Motor neuron (in vitro differentiated cells): ENCODE data around the gene RBBP7. TPM values are rescaled to one million over a fixed set of nuclear protein-coding genes. Genes with fewer than 3 reads are reported as not detected.
A peak's percentile ranks its signal among the peaks of the same experiment; 100 is the strongest.

ENCODE experiments used
- ATAC-seq, 8 experiments: fragments of 200-7000 bp; cut with Tn5 transposase; replicated peaks in 6 of 8; 2 replicates each; pipeline ENCODE4 v1.8.0; 2021; ENCODE audit warnings: mild to moderate bottlenecking in 8 of 8, moderate library complexity in 8 of 8
- H3K27ac ChIP-seq, 2 donors: fragments of 250-450 bp; sonication (Bioruptor Pico); 2 replicates each; pipeline ENCODE4 v1.9.0; 2021; ENCODE audit warnings: antibody characterized with exemption in 2 of 2, mild to moderate bottlenecking in 2 of 2, moderate library complexity in 1 of 2
- H3K4me1 ChIP-seq, 2 donors: fragments of 250-450 bp; sonication (Bioruptor Pico); replicated peaks in 1 of 2; 2 replicates each; pipeline ENCODE4 v1.6.1; 2021; ENCODE audit warnings: antibody characterized with exemption in 2 of 2, mild to moderate bottlenecking in 2 of 2, moderate library complexity in 1 of 2
- H3K4me3 ChIP-seq, 5 donors: fragments of 250-450 bp; sonication (Bioruptor Pico); 2 replicates each; pipeline ENCODE4 v1.9.0; 2021; ENCODE audit warnings: antibody characterized with exemption in 5 of 5, mild to moderate bottlenecking in 5 of 5, moderate library complexity in 4 of 5
- WGBS, 10 experiments: fragments of 450-650 bp; shearing (Covaris generic); methylation state at CpG; one replicate each; pipeline ENCODE4 v1.0.0; 2022; 5-methylcytosine and 5-hydroxymethylcytosine counted together
- in situ Hi-C, 9 experiments: fragments of 400-800 bp; cut with MboI; loops; one replicate each; pipeline ENCODE4 v1.15.0; 2021; ENCODE audit warnings: low sequenced_read_pairs in 9 of 9, low pct_unique_long_range_greater_than_20kb in 2 of 9; ENCODE audit not compliant: unreplicated experiment in 9 of 9
- total RNA-seq, 8 experiments: library from RNA; unstranded; fragments of 300-600 nt; gene quantifications; 2 replicates each; pipeline versions ENCODE4 v1.2.3 to v1.2.4, GENCODE V29; 2022

The RBBP7 gene
- total RNA-seq, result 100 to 1,000 TPM in 2 of 8 experiments, 10 to 100 TPM in 6; 45.6 to 138 (median 88.4) TPM

- peak; percentile 82 to 92 (median 88) for ATAC-seq
- in situ Hi-C loops, result no loop called here
- peak within 1 kb of the TSS; percentile 59 to 87 (median 86) for H3K4me3 ChIP-seq
- H3K4me1 ChIP-seq, result peaks cover 9 to 21% of the 10 kb centered on the region in 2 donors
- peak within 1 kb of the TSS; percentile 95 to 97 for H3K27ac ChIP-seq
- no CpG with 5 or more reads among the region's 84 CpGs for WGBS, 10 experiments
These were observed at the start of gene RBBP7 for GRCh38 chrX:16870095-16870861. Gene RBBP7, minus strand, starts transcription at chrX:16870362. Its CDS starts 309 bp downstream, at chrX:16870053.

- ATAC-seq, result no peak
- H3K4me1 ChIP-seq, result no peaks in the 10 kb centered on the region
- H3K4me3 ChIP-seq, result no peak overlapping the region
- in situ Hi-C loops, result no loop called here
- no peak overlapping the region for H3K27ac ChIP-seq
These were observed 48.8 kb upstream of the RBBP7 start for GRCh38 chrX:16918979-16919378.

DNA sequence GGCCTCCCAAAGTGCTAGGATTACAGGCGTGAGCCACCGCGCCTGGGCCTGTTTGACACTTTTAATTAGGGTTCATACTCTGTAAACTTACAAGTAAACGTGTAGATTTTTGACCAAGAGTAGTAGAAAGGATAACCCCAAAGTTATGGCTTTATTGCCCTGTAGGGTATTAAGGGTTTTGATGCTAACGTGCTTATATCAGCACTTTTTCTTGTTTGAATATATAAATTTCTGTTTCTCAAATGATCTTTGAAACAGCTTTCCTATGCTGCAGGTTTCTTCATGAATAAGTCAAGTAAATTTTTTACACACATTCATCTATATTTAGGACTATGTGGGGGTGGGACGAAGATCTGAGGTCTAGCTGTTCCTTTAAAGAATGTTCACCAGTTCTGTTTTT, 47.0 kb upstream of the RBBP7 start:
- no peak for ATAC-seq
- Histone ChIP-seq H3K27ac (no peak overlapping the region), H3K4me3 (no peak overlapping the region), H3K4me1 (no peaks in the 10 kb centered on the region)
- in situ Hi-C loops, result no loop called here
- WGBS, 10 experiments, result 55 to 100% (median 90%) methylated on average over 1 to 5 of the region's 6 CpGs; no CpG with 5 or more reads in 6 of the 10 experiments

DNA sequence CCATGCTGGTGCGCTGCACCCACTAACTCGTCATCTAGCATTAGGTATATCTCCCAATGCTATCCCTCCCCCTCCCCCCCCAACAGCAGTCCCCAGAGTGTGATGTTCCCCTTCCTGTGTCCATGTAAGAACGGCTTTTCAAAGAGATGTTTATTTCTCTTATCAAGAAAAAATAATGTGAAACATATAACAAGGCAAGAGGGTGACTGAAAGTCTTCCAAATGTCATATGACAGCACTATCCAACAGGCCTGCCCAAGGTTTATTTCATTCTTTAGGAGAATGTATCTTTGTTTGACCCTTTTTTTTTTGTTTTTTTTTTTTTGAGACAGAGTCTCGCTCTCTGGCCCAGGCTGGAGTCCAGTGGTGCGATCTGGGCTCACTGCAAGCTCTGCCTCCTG, 46.4 kb upstream of the RBBP7 start:
- no peaks in the 10 kb centered on the region for H3K4me1 ChIP-seq
- in situ Hi-C loops, result no loop called here
- H3K4me3 ChIP-seq, result no peak overlapping the region
- no peak for ATAC-seq
- no peak overlapping the region for H3K27ac ChIP-seq
- 80% methylated on average over 1 of the region's 5 CpGs; no CpG with 5 or more reads in 9 of the 10 experiments for WGBS, 10 experiments

GRCh38 chrX:16914058-16914457, 43.9 kb upstream of the RBBP7 start:
- Histone ChIP-seq H3K4me1 (no peaks in the 10 kb centered on the region), H3K27ac (no peak overlapping the region), H3K4me3 (no peak overlapping the region)
- ATAC-seq, result no peak
- in situ Hi-C loops, result no loop called here
- WGBS, 10 experiments, result 40 to 100% (median 64%) methylated on average over 1 to 2 of the region's 3 CpGs; no CpG with 5 or more reads in 5 of the 10 experiments

GRCh38 chrX:16910376-16910775, 40.2 kb upstream of the RBBP7 start:
- in situ Hi-C loops, result no loop called here
- 50 to 83% methylated on average over 1 of the region's 1 CpG; no CpG with 5 or more reads in 8 of the 10 experiments for WGBS, 10 experiments
- H3K27ac ChIP-seq, result no peak overlapping the region
- ATAC-seq, result no peak
- H3K4me3 ChIP-seq, result no peak overlapping the region
- no peaks in the 10 kb centered on the region for H3K4me1 ChIP-seq

- no peak for ATAC-seq
- Histone ChIP-seq H3K27ac (no peak overlapping the region), H3K4me1 (no peaks in the 10 kb centered on the region), H3K4me3 (no peak overlapping the region)
- 0 to 97% (median 67%) methylated on average over 1 to 7 of the region's 8 CpGs; no CpG with 5 or more reads in 1 of the 10 experiments for WGBS, 10 experiments
- in situ Hi-C loops, result no loop called here
These were observed 33.3 kb upstream of the RBBP7 start for GRCh38 chrX:16903274-16904022.

DNA sequence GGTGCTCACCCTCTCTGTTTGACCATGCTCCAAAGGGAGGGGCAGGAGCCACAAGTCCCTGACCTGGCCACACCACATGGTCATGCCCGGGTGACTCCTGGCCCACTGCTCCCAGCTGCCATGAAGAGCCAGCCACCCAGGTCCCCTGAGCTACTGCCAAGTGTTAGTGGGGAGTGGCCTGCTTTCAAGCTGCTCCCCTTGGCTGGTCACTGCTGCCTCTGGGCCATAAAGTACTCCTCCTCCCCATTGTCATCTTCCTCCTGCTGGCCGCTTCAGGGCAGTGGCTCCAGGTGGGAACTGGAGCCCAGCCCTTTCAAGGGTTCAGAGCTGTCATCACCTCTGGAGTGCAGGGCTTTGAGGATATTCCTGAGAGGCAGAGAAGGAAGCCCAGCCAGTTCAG, 27.3 kb upstream of the RBBP7 start:
- Histone ChIP-seq H3K27ac (no peak overlapping the region), H3K4me1 (no peaks in the 10 kb centered on the region), H3K4me3 (no peak overlapping the region)
- 55 to 79% methylated on average over 2 of the region's 2 CpGs; no CpG with 5 or more reads in 8 of the 10 experiments for WGBS, 10 experiments
- in situ Hi-C loops, result loop anchor here in 1 of 9 experiments (25.0 kb wide), 1 partner anchor 140 kb away; no protein-coding TSS in a partner anchor
- ATAC-seq, result no peak

- WGBS, 10 experiments, result 6 to 100% (median 19%) methylated on average over 1 to 7 of the region's 9 CpGs; no CpG with 5 or more reads in 3 of the 10 experiments
- H3K27ac ChIP-seq, result no peak overlapping the region
- peak; percentile 66 to 96 (median 81) for ATAC-seq
- no peak overlapping the region for H3K4me3 ChIP-seq
- H3K4me1 ChIP-seq, result no peaks in the 10 kb centered on the region
- in situ Hi-C loops, result loop anchor here in 1 of 9 experiments (25.0 kb wide), 1 partner anchor 145 kb away; no protein-coding TSS in a partner anchor
These were observed 22.6 kb upstream of the RBBP7 start for GRCh38 chrX:16892504-16893362.

DNA sequence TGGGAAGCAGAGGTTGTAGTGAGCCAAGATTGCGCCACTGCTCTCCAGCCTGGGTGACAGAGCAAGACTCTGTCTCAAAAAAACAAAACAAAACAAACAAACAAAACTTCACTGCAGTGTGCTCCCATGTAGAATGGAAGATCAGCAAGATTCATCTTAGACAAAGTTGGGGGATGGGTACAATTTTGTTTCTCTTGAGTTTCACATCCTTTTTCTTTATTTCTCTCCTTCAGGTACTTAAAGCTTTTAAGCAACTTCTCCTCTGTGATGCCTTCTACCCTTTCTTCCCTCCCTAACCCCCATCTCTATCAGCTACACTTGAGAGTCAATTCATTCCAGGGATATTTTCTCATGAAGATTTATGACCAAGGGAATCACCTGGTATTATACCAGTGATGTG, 15.5 kb upstream of the RBBP7 start:
- no peak overlapping the region for H3K27ac ChIP-seq
- WGBS, 10 experiments, result 91 to 100% methylated on average over 1 of the region's 1 CpG; no CpG with 5 or more reads in 8 of the 10 experiments
- no peaks in the 10 kb centered on the region for H3K4me1 ChIP-seq
- no peak for ATAC-seq
- no peak overlapping the region for H3K4me3 ChIP-seq
- in situ Hi-C loops, result loop anchor here in 1 of 9 experiments (25.0 kb wide), 1 partner anchor 152 kb away; no protein-coding TSS in a partner anchor

DNA sequence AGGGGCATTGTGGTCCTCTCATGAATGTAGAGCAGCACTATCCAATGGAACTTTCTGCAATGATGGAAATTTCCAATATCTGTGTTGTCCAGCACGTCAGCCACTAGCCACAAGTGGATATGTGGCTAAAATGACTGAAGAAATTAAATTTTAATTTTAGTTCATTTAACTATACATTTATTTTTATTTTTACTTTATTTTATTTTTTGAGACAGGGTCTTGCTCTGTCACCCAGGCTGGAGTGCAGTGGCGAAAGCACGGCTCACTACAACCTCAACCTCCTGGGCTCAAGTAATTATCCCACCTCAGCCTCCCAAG, 13.3 kb upstream of the RBBP7 start:
- no peak for ATAC-seq
- 20 to 100% (median 51%) methylated on average over 1 to 3 of the region's 3 CpGs; no CpG with 5 or more reads in 6 of the 10 experiments for WGBS, 10 experiments
- H3K4me1 ChIP-seq, result no peaks in the 10 kb centered on the region
- H3K4me3 ChIP-seq, result no peak overlapping the region
- in situ Hi-C loops, result loop anchor here in 1 of 9 experiments (25.0 kb wide), 1 partner anchor 154 kb away; no protein-coding TSS in a partner anchor
- no peak overlapping the region for H3K27ac ChIP-seq

- peak; percentile 67 to 88 (median 82) for ATAC-seq
- Histone ChIP-seq H3K4me1 (no peaks in the 10 kb centered on the region), H3K27ac (no peak overlapping the region), H3K4me3 (peak overlapping the region; percentile 25 to 36 (median 31))
- 0 to 11% (median 4%) methylated on average over 2 to 19 of the region's 27 CpGs; no CpG with 5 or more reads in 5 of the 10 experiments for WGBS, 10 experiments
- in situ Hi-C loops, result loop anchor here in 1 of 9 experiments (25.0 kb wide), 1 partner anchor 154 kb away; no protein-coding TSS in a partner anchor
These were observed 12.7 kb upstream of the RBBP7 start for GRCh38 chrX:16882702-16883486.
